ENCODE measurements around the gene IRX6. TPM values are rescaled to one million over a fixed set of nuclear protein-coding genes. Genes with fewer than 3 reads are reported as not detected.

IRX6 gene
- total RNA-seq, 2 donors from 2014 or later: 0.27 to 0.28 TPM

DNA sequence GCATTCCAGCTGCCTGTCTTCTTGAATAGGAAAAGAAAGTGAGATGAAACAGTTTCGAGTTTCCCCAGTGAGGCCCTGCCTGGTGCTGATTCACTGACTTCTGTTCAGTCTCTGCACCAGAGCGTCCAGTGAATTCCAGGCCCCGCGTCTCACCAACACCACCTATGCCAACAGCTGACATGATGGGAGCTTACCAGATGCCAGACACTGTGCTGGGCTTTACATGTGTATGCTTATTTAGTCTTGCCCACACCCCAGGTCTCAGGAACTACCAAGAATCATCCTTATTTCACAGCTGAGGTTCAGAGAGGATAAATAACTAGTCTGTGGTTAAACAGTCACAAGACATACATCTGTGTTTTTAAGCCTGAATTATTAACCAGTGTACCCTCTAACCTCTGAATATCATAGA is 29.1 kb upstream of the IRX6 start:
- H3K4me1 ChIP-seq (replicated peaks): no peaks in the 10 kb centered on the region
- WGBS: 34% methylated on average over 4 of the region's 4 CpGs
- no peak overlapping the region for H3K4me3 ChIP-seq
- intact Hi-C loops (cut with DNase I): no loop called here
- H3K27me3 ChIP-seq (replicated peaks; ENCODE audit: insufficient read depth): no peaks in the 10 kb centered on the region
- no peaks in the 10 kb centered on the region for H3K36me3 ChIP-seq
- no peaks in the 10 kb centered on the region for H3K9me3 ChIP-seq
- TF ChIP-seq POLR2A (IDR thresholded peaks at IDR 0.05) (no peak), POLR2AphosphoS5 (IDR thresholded peaks at IDR 0.05) (no peak)
- TF ChIP-seq, protein P1, sequence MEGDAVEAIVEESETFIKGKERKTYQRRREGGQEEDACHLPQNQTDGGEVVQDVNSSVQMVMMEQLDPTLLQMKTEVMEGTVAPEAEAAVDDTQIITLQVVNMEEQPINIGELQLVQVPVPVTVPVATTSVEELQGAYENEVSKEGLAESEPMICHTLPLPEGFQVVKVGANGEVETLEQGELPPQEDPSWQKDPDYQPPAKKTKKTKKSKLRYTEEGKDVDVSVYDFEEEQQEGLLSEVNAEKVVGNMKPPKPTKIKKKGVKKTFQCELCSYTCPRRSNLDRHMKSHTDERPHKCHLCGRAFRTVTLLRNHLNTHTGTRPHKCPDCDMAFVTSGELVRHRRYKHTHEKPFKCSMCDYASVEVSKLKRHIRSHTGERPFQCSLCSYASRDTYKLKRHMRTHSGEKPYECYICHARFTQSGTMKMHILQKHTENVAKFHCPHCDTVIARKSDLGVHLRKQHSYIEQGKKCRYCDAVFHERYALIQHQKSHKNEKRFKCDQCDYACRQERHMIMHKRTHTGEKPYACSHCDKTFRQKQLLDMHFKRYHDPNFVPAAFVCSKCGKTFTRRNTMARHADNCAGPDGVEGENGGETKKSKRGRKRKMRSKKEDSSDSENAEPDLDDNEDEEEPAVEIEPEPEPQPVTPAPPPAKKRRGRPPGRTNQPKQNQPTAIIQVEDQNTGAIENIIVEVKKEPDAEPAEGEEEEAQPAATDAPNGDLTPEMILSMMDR (IDR thresholded peaks at IDR 0.05): no peak
- no peak overlapping the region for H3K27ac ChIP-seq
- DNase-seq (ENCODE audit: low spot score): no peak

DNA sequence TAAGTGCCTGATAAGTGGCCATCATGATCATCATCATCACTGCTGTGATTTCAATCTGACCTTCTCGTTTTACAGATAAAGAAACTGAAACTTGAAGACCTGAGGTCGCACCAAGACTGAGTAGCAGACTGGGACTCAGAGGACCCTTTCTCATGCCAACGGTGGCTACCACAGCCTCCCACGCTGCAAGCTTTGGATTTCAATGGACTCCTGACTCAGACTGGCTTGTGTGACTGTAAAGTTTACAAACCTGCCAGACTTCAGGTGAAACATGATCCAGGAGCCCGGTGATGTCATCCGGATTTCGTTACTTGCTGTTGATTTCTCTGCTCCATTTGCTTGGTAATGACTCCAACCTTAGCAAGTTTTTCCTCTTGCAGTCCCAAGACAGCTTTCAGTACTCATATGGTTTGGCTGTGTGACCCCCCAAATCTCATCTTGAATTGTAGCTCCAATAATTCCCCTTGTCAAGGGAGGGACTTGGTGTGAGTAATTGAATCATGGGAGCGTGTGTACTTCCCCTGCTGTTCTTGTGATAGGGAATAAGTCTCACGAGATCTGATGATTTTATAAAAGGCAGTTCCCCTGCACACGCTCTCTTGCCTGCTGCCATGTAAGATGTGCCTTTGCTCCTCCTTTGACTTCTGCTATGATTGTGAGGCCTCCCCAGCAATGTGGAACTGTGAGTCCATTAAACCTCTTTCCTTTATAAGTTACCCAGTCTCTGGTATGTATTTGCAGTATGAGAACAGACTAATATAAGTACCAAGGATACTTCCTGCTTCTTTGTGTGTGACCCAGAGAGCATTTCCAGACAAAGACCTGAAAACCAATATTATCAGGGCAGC is 26.7 kb upstream of the IRX6 start:
- no peaks in the 10 kb centered on the region for H3K27me3 ChIP-seq (replicated peaks; ENCODE audit: insufficient read depth)
- no peak for DNase-seq (ENCODE audit: low spot score)
- intact Hi-C loops (cut with DNase I): no loop called here
- no peaks in the 10 kb centered on the region for H3K36me3 ChIP-seq
- no peak overlapping the region for H3K27ac ChIP-seq
- no peak overlapping the region for H3K4me3 ChIP-seq
- TF ChIP-seq POLR2AphosphoS5 (IDR thresholded peaks at IDR 0.05) (no peak), POLR2A (IDR thresholded peaks at IDR 0.05) (no peak)
- TF ChIP-seq, protein P1 (IDR thresholded peaks at IDR 0.05): no peak
- H3K4me1 ChIP-seq (replicated peaks): no peaks in the 10 kb centered on the region
- H3K9me3 ChIP-seq: no peaks in the 10 kb centered on the region
- 68% methylated on average over 10 of the region's 10 CpGs for WGBS

DNA sequence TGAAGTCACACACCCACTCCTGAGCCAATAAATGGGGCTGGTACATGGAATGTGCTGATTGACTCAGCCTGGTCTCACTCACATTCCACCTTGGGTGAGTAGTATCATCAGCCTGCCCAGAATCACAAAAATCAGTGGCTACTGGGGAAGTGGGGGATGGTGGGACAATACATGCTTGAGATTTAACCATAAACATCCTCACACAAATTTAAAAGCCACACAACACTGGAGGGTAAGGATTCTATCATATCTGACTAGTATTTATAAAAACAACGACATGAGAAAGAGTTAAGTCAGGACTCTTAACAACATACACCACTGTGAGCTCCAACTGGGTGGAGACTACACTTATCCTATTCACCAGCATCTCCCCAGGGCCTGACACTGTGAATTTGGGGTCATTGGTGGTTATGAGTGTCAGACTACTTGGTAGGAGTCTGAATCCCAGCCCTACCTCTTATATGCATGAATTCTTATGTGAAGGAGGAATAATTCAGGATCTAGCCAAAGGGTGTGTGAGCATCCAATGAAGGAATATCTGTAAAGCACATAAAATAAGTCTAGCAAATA is 26.0 kb upstream of the IRX6 start:
- Histone ChIP-seq H3K4me1 (replicated peaks) (no peaks in the 10 kb centered on the region), H3K27ac (no peak overlapping the region), H3K27me3 (replicated peaks; ENCODE audit: insufficient read depth) (no peaks in the 10 kb centered on the region), H3K36me3 (no peaks in the 10 kb centered on the region), H3K4me3 (no peak overlapping the region), H3K9me3 (no peaks in the 10 kb centered on the region)
- DNase-seq (ENCODE audit: low spot score): no peak
- 3% methylated on average over 1 of the region's 1 CpG for WGBS
- intact Hi-C loops (cut with DNase I): no loop called here
- TF ChIP-seq, protein P1 (IDR thresholded peaks at IDR 0.05): no peak
- TF ChIP-seq POLR2A (IDR thresholded peaks at IDR 0.05) (no peak), POLR2AphosphoS5 (IDR thresholded peaks at IDR 0.05) (no peak)

DNA sequence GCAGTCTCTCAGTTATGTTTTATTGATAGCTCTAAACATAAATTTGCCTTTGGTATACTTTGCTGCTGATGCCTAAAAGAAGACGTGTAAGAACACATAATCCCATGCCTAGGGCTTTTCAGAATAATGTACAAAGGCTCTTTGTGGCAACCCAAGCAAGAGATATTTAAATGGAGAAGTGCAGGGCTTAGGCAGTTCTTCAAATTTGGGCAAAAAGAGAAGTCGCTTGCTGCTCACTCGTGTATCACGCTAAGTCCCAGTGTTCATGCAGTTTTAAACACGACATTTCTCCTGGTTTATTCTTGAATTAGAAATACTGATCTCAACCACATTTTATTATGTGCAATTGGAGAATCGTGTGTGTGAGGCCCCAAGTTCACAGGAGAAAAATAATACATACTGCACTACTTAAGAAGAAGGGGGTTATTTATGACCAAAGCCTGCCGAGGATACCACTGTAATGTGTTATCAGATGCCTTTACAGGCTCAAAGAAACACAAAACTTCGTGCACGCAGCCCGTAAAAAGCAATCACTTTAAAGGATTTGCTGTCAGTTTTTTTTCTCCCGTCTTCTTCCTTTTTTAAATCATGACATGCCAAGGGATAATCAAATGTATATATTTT is 22.5 kb upstream of the IRX6 start:
- intact Hi-C loops (cut with DNase I): no loop called here
- Histone ChIP-seq H3K27me3 (replicated peaks; ENCODE audit: insufficient read depth) (no peaks in the 10 kb centered on the region), H3K36me3 (no peaks in the 10 kb centered on the region), H3K4me1 (replicated peaks) (no peaks in the 10 kb centered on the region), H3K9me3 (no peaks in the 10 kb centered on the region), H3K4me3 (no peak overlapping the region), H3K27ac (no peak overlapping the region)
- WGBS: 25% methylated on average over 11 of the region's 11 CpGs
- TF ChIP-seq POLR2AphosphoS5 (IDR thresholded peaks at IDR 0.05) (no peak), POLR2A (IDR thresholded peaks at IDR 0.05) (no peak)
- TF ChIP-seq, protein P1 (IDR thresholded peaks at IDR 0.05): no peak
- DNase-seq (ENCODE audit: low spot score): no peak
